ENCODE measurements around the gene LSM3.

DNA sequence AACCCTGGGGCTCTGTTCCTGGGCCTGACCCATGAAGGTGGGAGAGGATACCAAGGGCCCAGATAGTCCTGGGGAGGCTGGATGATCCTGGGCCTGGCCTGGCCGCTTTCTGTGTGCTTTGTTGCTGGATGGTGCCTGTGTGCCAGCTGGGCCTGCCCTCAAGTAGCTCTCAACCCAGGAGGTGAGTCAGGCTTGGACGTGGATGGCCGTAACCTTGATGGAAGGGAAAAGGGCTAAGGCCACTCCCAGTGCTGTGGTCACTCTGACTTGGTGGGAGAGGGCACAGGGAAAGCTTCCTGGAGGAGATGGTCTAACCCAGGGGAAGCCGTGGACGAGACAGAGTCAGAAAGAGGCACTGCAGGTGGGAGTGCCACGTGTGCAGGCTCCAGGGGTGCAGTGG lies 44.3 kb upstream of the LSM3 start:
- TF ChIP-seq RAD21 (IDR thresholded peaks at IDR 0.05; ENCODE audit: low read length), result no peak
- TF ChIP-seq, protein P1, sequence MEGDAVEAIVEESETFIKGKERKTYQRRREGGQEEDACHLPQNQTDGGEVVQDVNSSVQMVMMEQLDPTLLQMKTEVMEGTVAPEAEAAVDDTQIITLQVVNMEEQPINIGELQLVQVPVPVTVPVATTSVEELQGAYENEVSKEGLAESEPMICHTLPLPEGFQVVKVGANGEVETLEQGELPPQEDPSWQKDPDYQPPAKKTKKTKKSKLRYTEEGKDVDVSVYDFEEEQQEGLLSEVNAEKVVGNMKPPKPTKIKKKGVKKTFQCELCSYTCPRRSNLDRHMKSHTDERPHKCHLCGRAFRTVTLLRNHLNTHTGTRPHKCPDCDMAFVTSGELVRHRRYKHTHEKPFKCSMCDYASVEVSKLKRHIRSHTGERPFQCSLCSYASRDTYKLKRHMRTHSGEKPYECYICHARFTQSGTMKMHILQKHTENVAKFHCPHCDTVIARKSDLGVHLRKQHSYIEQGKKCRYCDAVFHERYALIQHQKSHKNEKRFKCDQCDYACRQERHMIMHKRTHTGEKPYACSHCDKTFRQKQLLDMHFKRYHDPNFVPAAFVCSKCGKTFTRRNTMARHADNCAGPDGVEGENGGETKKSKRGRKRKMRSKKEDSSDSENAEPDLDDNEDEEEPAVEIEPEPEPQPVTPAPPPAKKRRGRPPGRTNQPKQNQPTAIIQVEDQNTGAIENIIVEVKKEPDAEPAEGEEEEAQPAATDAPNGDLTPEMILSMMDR (conservative IDR thresholded peaks at IDR 0.05; ENCODE audit: low read depth, low read length), result no peak
- no peak for TF ChIP-seq RFX5 (IDR thresholded peaks at IDR 0.05; ENCODE audit: low read depth, low read length)
- no peak for TF ChIP-seq POLR2A (IDR thresholded peaks at IDR 0.05; ENCODE audit: low read depth, low read length)
- TF ChIP-seq CEBPB (IDR thresholded peaks at IDR 0.05; ENCODE audit: low read depth, low read length), result no peak
